Measurements from ENCODE around the gene LIPT2. TPM values are rescaled to one million over a fixed set of nuclear protein-coding genes. Genes with fewer than 3 reads are reported as not detected.
"Not testable (repeated sequence)": the region's sequence is repeated elsewhere in the genome, so short reads cannot be mapped to it uniquely, and the experiment has no call there.

Gene LIPT2
- total and polyA plus RNA-seq, 2 donors from 2014 or later: 4.0 to 8.9 TPM

DNA sequence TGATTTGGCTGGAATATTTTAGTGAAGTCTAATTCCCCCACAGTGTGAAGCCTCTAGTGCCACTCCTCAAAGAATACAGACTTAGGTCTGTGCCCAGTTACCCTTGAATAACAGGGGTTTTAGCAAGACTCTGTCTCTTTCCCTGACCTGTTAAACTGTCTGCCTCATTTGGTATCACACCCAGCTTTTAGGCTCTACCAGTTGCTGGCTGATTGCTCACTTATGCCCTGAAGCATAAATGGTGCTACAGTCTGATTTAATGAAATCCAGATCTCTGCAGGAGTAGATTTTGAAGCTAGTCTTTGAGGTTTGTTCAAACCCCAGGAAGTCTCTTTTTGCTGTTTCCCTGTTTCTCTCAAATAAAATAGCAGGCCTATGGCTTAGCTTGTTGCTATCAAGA lies 45.2 kb upstream of the LIPT2 start:
- intact Hi-C loops (cut with DNase I): no loop called here
- Histone ChIP-seq H3K9ac (ENCODE audit: low read length in 3 of 3) (peak overlapping the region in 1 of 3 donors; percentile 10), H3K27ac (ENCODE audit: low read depth in 2 of 2, low read length in 2 of 2) (no peak overlapping the region), H3K4me1 (ENCODE audit: control insufficient read depth in 2 of 3, insufficient read depth in 2 of 3, low read depth in 1 of 3, low read length in 3 of 3) (no peaks in the 10 kb centered on the region), H3K4me3 (ENCODE audit: low read length in 3 of 3) (no peak overlapping the region), H3K9me3 (ENCODE audit: control insufficient read depth in 2 of 3, insufficient read depth in 1 of 3, low read length in 3 of 3) (no peaks in the 10 kb centered on the region), H3K27me3 (ENCODE audit: control insufficient read depth, insufficient read depth, low read length) (no peaks in the 10 kb centered on the region), H3K36me3 (ENCODE audit: control insufficient read depth in 2 of 3, insufficient read depth in 3 of 3, low read length in 3 of 3) (no peaks in the 10 kb centered on the region)
- FAIRE-seq: no peak
- TF ChIP-seq, protein P1, sequence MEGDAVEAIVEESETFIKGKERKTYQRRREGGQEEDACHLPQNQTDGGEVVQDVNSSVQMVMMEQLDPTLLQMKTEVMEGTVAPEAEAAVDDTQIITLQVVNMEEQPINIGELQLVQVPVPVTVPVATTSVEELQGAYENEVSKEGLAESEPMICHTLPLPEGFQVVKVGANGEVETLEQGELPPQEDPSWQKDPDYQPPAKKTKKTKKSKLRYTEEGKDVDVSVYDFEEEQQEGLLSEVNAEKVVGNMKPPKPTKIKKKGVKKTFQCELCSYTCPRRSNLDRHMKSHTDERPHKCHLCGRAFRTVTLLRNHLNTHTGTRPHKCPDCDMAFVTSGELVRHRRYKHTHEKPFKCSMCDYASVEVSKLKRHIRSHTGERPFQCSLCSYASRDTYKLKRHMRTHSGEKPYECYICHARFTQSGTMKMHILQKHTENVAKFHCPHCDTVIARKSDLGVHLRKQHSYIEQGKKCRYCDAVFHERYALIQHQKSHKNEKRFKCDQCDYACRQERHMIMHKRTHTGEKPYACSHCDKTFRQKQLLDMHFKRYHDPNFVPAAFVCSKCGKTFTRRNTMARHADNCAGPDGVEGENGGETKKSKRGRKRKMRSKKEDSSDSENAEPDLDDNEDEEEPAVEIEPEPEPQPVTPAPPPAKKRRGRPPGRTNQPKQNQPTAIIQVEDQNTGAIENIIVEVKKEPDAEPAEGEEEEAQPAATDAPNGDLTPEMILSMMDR (IDR thresholded peaks at IDR 0.05; ENCODE audit: borderline replicate concordance, extremely low read depth, insufficient read depth): no peak
- DNase-seq: no peak

DNA sequence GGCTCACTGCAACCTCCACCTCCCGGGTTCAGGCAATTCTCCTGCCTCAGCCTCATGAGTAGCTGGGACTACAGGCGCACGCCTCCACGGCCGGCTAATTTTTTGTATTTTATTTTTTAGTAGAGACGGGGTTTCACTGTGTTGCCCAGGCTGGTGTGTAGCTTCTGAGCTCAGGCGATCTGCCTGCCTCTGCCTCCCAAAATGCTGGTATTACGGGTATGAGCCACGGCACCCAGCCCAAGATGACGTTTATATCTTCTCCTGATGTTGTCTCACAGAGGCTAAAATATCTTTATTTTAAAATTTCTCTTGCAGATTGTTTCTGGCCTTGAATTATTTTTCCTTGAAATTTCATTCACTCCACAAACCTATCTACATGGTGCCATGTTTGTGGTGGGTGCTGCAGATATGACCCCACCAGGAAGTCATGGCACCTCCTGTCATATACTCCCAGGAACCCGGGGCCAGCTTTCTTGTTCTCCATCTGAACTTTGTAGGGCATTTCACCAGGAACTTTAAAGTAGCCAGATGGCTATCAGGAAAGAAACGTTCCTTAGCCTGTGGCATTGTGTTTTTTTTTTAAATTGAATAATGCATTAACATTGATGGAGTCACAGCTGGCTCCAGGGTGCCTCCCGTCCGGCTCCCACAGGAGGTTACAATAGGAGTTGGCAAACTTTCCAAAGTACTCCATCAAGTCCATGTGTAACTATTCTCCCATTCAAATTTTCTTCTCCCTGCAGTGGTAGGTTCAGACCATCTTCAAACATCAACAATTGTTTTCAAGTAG lies 42.0 kb upstream of the LIPT2 start:
- no peaks in the 10 kb centered on the region for H3K36me3 ChIP-seq (ENCODE audit: control insufficient read depth in 2 of 3, insufficient read depth in 3 of 3, low read length in 3 of 3)
- H3K4me1 ChIP-seq (ENCODE audit: control insufficient read depth in 2 of 3, insufficient read depth in 2 of 3, low read depth in 1 of 3, low read length in 3 of 3): no peaks in the 10 kb centered on the region
- no peak for DNase-seq
- TF ChIP-seq, protein P1 (IDR thresholded peaks at IDR 0.05; ENCODE audit: borderline replicate concordance, extremely low read depth, insufficient read depth): no peak
- H3K9me3 ChIP-seq (ENCODE audit: control insufficient read depth in 2 of 3, insufficient read depth in 1 of 3, low read length in 3 of 3): no peaks in the 10 kb centered on the region
- no peak overlapping the region for H3K27ac ChIP-seq (ENCODE audit: low read depth in 2 of 2, low read length in 2 of 2)
- no peak for FAIRE-seq
- intact Hi-C loops (cut with DNase I): no loop called here
- H3K4me3 ChIP-seq (ENCODE audit: low read length in 3 of 3): no peak overlapping the region
- no peaks in the 10 kb centered on the region for H3K27me3 ChIP-seq (ENCODE audit: control insufficient read depth, insufficient read depth, low read length)
- H3K9ac ChIP-seq (ENCODE audit: low read length in 3 of 3): no peak overlapping the region

DNA sequence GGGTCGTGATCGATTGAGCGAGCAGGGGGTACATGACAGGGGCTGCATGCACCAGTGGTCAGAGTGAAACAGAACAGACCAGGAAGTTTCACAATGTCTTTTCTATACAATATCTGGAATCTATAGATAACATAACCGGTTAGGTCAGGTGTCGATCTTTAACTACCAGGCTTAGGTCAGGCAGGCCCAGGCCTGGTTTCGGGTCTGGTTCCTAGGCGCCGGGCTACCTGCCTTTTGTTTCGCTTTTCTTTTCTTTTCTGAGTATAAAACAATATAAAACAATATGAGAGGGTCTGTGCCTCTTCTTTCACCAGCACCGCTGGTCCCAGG lies 41.4 kb upstream of the LIPT2 start:
- FAIRE-seq; H3K9me3 ChIP-seq (ENCODE audit: control insufficient read depth in 2 of 3, insufficient read depth in 1 of 3, low read length in 3 of 3); H3K4me3 ChIP-seq (ENCODE audit: low read length in 3 of 3); H3K36me3 ChIP-seq (ENCODE audit: control insufficient read depth in 2 of 3, insufficient read depth in 3 of 3, low read length in 3 of 3); H3K4me1 ChIP-seq (ENCODE audit: control insufficient read depth in 2 of 3, insufficient read depth in 2 of 3, low read depth in 1 of 3, low read length in 3 of 3); DNase-seq; intact Hi-C loops (cut with DNase I); H3K9ac ChIP-seq (ENCODE audit: low read length in 3 of 3); H3K27ac ChIP-seq (ENCODE audit: low read depth in 2 of 2, low read length in 2 of 2); H3K27me3 ChIP-seq (ENCODE audit: control insufficient read depth, insufficient read depth, low read length): not testable (repeated sequence)

- H3K4me3 ChIP-seq (ENCODE audit: low read length in 3 of 3): no peak overlapping the region
- H3K9me3 ChIP-seq (ENCODE audit: control insufficient read depth in 2 of 3, insufficient read depth in 1 of 3, low read length in 3 of 3): no peaks in the 10 kb centered on the region
- intact Hi-C loops (cut with DNase I): no loop called here
- no peak overlapping the region for H3K27ac ChIP-seq (ENCODE audit: low read depth in 2 of 2, low read length in 2 of 2)
- DNase-seq: no peak
- no peaks in the 10 kb centered on the region for H3K27me3 ChIP-seq (ENCODE audit: control insufficient read depth, insufficient read depth, low read length)
- H3K9ac ChIP-seq (ENCODE audit: low read length in 3 of 3): no peak overlapping the region
- no peak for FAIRE-seq
- TF ChIP-seq, protein P1 (IDR thresholded peaks at IDR 0.05; ENCODE audit: borderline replicate concordance, extremely low read depth, insufficient read depth): no peak
- no peaks in the 10 kb centered on the region for H3K4me1 ChIP-seq (ENCODE audit: control insufficient read depth in 2 of 3, insufficient read depth in 2 of 3, low read depth in 1 of 3, low read length in 3 of 3)
- H3K36me3 ChIP-seq (ENCODE audit: control insufficient read depth in 2 of 3, insufficient read depth in 3 of 3, low read length in 3 of 3): no peaks in the 10 kb centered on the region
Observed at GRCh38 chr11:74534216-74534945, 40.9 kb upstream of the LIPT2 start.
